HL-60/S4 treated with retinoic acid at 250 ng/mL for 4 days and 3 days (cell line): ENCODE data around the gene GZMM.

Source experiments
- in situ Hi-C: fragments of 300-500 bp; cut with MboI; formaldehyde crosslinking; loops from 2 replicates; pipeline ENCODE4 v1.7.0; 2022; ENCODE audit warnings: low sequenced_read_pairs

The GZMM gene

GRCh38 chr19:558770-559439 lies 15.1 kb downstream of the GZMM start:
- in situ Hi-C loops: no loop called here

GRCh38 chr19:560121-560520 lies 16.3 kb downstream of the GZMM start:
- in situ Hi-C loops: no loop called here

DNA sequence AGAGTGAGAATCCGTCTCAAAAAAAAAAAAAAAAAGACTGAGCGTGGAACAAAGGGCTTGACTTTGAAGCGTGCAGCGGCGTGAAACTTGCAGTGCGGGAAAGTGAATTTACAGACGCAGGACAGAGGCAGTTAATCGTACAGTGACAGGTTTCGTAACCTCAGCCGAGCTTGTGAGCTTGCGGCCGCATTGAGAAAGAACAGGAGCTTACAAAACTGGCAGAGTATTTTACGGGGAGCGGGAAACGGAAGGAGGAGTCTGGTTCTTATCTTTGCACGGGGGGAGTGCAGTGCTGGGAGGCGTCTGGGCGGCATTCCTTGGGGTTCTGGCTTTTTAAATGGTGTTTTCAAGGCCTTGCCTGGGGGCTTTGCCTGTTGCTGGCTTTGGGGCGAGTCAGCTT lies 22.6 kb downstream of the GZMM start:
- in situ Hi-C loops: no loop called here

- in situ Hi-C loops: no loop called here
These were observed 23.0 kb downstream of the GZMM start for GRCh38 chr19:566844-567243.

DNA sequence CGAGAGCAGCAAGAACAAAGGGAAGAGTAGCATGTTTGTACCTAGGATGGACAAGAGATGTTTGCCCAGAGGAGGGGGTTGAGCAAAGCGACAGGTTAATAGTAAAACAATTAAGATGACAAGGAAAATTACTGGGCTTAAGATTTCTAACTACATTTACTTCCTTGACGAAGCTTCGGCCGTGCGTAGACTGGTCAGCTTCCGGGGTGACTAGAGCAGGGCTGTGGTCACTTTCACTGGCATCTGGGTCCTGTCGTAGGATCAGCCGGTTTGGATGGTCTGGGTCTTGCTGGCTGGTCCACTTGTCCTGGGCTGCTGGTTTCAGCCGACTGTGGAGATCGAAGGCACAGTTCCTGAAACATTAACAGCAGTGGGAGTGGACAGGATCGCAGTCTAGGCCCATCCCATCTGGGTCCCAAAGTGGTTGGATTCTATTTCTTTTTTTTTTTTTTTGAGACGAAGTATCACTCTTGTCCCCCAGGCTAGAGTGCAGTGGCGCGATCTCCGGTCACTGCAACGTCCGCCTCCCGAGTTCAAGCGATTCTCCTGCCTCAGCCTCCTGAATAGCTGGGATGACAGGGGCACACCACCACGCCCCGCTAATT lies 23.5 kb downstream of the GZMM start:
- in situ Hi-C loops: no loop called here

DNA sequence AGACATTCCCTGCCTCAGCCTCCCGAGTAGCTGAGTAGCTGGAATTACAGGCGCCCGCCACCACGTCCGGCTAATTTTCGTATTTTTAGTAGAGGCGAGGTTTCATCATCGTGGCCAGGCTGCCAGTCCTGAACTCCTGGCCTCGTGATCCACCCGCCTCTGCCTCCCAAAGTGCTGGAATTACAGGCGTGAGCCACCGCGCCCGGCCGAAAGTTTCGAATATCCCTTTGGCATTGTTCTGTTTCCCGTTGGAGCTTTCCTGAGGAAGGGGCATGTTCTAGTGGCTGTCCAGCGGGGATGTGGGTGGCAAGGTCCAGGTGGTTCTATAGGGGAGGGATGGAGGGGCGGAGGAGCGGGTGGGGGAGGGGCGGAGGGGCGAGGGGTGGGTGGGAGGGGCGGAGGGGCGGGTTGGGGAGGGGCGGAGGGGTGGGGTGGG lies 26.4 kb downstream of the GZMM start:
- in situ Hi-C loops: no loop called here

GRCh38 chr19:570937-571565 lies 27.2 kb downstream of the GZMM start:
- in situ Hi-C loops: no loop called here

- in situ Hi-C loops: no loop called here
These were observed 27.7 kb downstream of the GZMM start for GRCh38 chr19:571566-571974.

GRCh38 chr19:572140-572742 lies 28.4 kb downstream of the GZMM start, which contains the start of gene BSG:
TSS of gene BSG (plus strand) at chr19:572596. CDS start at chr19:572635, 39 bp downstream.
- in situ Hi-C loops: no loop called here

- in situ Hi-C loops: no loop called here
These were observed 29.1 kb downstream of the GZMM start for GRCh38 chr19:572743-573518.

GRCh38 chr19:573519-573825 lies 29.6 kb downstream of the GZMM start:
- in situ Hi-C loops: no loop called here

GRCh38 chr19:574658-575526 lies 31.0 kb downstream of the GZMM start:
- in situ Hi-C loops: no loop called here

DNA sequence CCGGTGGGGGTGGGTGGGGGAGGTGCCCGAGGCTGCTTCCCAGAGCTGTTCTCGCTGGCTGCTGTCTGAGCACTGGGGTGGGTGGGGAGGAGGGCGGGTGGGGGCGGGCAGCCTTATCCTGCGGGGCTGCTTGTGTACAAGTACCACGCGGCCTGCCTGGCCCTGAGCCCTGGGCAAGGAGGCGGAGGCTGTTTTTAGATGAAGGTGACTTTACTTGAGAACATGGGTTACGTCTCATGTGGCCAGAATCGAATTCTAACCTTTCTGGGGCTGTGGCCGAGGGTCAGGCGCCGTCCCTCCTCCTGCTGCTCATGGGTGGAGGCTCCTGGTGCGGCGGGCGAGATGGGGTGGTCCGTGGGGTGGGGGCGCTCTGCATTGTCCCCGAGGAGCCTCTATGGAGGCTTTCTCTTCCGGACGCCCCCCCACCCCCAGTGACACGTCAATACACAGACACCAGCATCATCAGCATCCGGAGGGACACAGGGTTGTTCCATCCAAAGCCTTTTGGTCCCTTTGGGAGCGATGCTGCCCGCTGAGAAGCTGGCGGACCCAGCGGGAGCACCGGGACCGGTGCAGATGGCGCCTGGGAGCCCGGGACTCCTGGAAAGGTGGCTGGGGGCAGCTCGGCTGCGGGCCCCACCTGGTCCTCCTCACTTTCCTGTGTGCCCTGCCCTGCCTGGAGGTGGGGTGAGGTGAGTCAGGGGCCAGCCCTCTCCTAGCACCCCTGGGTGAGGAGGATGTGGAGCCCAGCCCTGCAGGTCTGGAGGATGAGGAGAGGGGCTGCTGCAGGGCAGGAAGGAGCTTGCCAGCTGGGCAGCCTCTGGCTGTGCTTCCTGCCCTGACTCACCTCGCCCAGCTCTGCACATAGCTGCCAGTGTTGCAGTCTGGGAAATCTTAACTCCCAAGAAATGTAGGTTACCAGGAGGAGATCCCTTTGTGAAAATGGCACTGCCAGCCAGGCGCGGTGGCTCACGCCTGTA lies 32.0 kb downstream of the GZMM start:
- in situ Hi-C loops: no loop called here

DNA sequence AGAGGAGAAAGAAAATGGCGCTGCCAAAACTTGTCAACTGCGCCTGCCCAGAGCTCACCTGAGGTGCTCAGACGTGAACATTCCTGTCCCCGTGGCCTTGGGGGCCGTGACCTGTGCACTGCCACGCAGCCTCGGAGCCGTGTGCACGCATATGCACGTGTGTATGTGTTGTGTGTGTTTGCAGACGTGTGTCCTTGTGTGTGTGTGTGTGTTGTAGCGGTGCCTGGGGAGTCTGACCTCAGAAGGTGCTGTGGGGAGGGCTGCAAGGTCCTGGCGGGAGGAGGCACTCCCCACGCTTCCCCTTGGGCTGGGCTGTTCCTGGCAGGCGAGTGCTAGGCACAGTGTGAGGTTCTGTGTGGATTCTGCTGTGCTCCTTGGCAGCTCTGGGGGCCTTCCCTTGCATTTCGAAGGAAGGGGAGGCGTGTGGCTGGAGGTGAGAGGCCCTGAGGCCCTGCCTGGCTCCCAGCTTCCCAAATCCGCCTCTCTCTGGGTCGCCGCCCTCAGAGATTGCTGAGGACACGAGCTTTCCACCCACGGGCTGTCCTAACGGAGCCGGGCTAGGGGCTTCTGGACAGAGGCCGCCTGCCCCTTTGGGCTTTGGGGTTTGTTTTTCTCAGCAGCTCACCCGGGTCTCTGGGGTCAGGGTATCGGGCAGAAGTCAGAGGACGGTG lies 33.0 kb downstream of the GZMM start:
- in situ Hi-C loops: no loop called here

- in situ Hi-C loops: no loop called here
These were observed 33.9 kb downstream of the GZMM start for GRCh38 chr19:577439-578392.

- in situ Hi-C loops: no loop called here
These were observed 35.4 kb downstream of the GZMM start for GRCh38 chr19:579111-579841.

DNA sequence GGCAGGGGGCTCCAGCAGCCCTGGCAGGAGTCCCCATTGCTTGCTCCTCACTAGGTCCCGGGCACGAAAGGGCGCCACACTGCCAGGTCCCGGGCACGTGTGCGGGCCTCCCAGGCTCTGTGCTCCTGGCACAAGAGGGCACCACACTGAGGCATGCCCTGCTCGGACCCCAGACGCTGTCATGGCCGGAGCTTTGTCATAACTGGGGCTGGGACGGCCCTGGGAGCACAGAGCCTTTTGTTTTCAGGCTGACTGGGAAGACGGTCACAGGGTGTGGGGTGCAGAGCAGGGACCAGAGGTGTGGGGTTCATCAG lies 35.9 kb downstream of the GZMM start:
- in situ Hi-C loops: no loop called here
